ENCODE measurements around the gene ARHGAP15.

The ARHGAP15 gene

DNA sequence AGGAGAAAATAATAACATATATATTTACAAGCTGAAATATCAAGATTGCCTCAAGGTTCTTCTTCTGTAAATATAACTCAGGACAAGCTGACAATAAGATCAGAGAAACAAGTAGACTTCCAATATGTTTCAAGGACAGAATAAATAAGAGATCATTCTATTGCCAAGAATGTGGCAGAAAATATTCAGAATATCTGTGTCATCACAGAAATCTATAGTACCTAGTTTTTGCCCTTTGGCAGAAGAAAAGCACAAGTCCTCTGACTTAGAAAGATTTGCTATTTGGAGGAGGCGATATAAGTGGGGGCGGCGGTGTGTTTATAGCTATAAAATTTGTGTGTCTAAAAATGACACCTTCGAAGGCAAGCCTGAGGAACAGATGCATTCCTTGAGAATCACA, 34.3 kb downstream of the ARHGAP15 start:
- no peak overlapping the region for H3K4me2 ChIP-seq (ENCODE audit: low read depth, low read length, poor library complexity, severe bottlenecking)
- 0 out of 2 replicates have a peak, but pooled peaks cover 4% of the 10 kb centered on the region for H4K20me1 ChIP-seq (ENCODE audit: low read depth, low read length)
- no peaks in the 10 kb centered on the region for H3K9me2 ChIP-seq (replicated peaks; ENCODE audit: insufficient read depth, low read length)
- no peak for TF ChIP-seq EZH2phosphoT487 (conservative IDR thresholded peaks at IDR 0.05; ENCODE audit: low read length)
- no peak for TF ChIP-seq CTCF (IDR thresholded peaks at IDR 0.05; ENCODE audit: insufficient read depth, low read length, poor library complexity, severe bottlenecking)
- no peaks in the 10 kb centered on the region for H3K9me3 ChIP-seq (ENCODE audit: insufficient read depth, low read length)
- no peaks in the 10 kb centered on the region for H3F3A ChIP-seq (ENCODE audit: insufficient read depth)
- H3K9ac ChIP-seq (ENCODE audit: low read length): no peak overlapping the region
- no peak overlapping the region for H2AFZ ChIP-seq (ENCODE audit: low read depth, low read length, severe bottlenecking)
- no peak overlapping the region for H3K4me3 ChIP-seq (ENCODE audit: insufficient read depth, low read length, poor library complexity, severe bottlenecking)
- no peaks in the 10 kb centered on the region for H3K27me3 ChIP-seq (ENCODE audit: low read length)
- 0 out of 2 replicates have a peak, but pooled peaks cover 6% of the 10 kb centered on the region for H3K36me3 ChIP-seq (ENCODE audit: low read length)
- H3K79me2 ChIP-seq (ENCODE audit: insufficient read depth, low read length): peaks cover 42% of the 10 kb centered on the region
- no peak overlapping the region for H3K27ac ChIP-seq (ENCODE audit: low read depth, low read length)

DNA sequence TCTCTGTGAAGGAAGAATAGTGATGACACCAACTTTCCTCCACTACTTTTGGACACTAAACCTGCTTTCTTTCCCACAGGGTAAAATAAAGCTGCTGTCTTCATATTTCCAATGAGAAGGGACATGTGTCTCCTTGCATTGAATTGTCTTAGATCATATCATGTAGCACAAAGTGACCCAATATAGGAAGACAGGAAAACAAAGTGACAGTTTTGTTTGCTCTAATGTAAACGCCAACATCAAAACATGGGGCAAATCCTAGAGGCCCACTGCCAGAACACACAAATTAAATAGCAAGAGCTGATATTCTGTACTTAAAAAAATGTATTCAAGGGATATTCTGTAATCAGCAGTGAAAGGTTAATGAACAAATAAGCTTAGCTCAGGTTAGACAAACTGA, 36.1 kb downstream of the ARHGAP15 start:
- Histone ChIP-seq H3K27ac (ENCODE audit: low read depth, low read length) (no peak overlapping the region), H3K79me2 (ENCODE audit: insufficient read depth, low read length) (peaks cover 32% of the 10 kb centered on the region), H3F3A (ENCODE audit: insufficient read depth) (no peaks in the 10 kb centered on the region), H3K9me2 (replicated peaks; ENCODE audit: insufficient read depth, low read length) (no peaks in the 10 kb centered on the region), H2AFZ (ENCODE audit: low read depth, low read length, severe bottlenecking) (no peak overlapping the region), H3K36me3 (ENCODE audit: low read length) (0 out of 2 replicates have a peak, but pooled peaks cover 6% of the 10 kb centered on the region), H3K9me3 (ENCODE audit: insufficient read depth, low read length) (no peaks in the 10 kb centered on the region), H3K4me2 (ENCODE audit: low read depth, low read length, poor library complexity, severe bottlenecking) (no peak overlapping the region), H3K4me3 (ENCODE audit: insufficient read depth, low read length, poor library complexity, severe bottlenecking) (no peak overlapping the region), H4K20me1 (ENCODE audit: low read depth, low read length) (peaks cover 4% of the 10 kb centered on the region; the same call in 1 of the 2 replicates), H3K27me3 (ENCODE audit: low read length) (no peaks in the 10 kb centered on the region), H3K9ac (ENCODE audit: low read length) (no peak overlapping the region)
- TF ChIP-seq EZH2phosphoT487 (conservative IDR thresholded peaks at IDR 0.05; ENCODE audit: low read length): no peak
- no peak for TF ChIP-seq CTCF (IDR thresholded peaks at IDR 0.05; ENCODE audit: insufficient read depth, low read length, poor library complexity, severe bottlenecking)

GRCh38 chr2:143169105-143169504, 39.9 kb downstream of the ARHGAP15 start:
- Histone ChIP-seq H3K36me3 (ENCODE audit: low read length) (0 out of 2 replicates have a peak, but pooled peaks cover 6% of the 10 kb centered on the region), H3K9me2 (replicated peaks; ENCODE audit: insufficient read depth, low read length) (no peaks in the 10 kb centered on the region), H2AFZ (ENCODE audit: low read depth, low read length, severe bottlenecking) (no peak overlapping the region), H3K9ac (ENCODE audit: low read length) (no peak overlapping the region), H3K4me3 (ENCODE audit: insufficient read depth, low read length, poor library complexity, severe bottlenecking) (no peak overlapping the region), H3K79me2 (ENCODE audit: insufficient read depth, low read length) (peaks cover 17% of the 10 kb centered on the region; the same call in 1 of the 2 replicates), H3K27ac (ENCODE audit: low read depth, low read length) (no peak overlapping the region), H3F3A (ENCODE audit: insufficient read depth) (0 out of 2 replicates have a peak, but pooled peaks cover 2% of the 10 kb centered on the region), H4K20me1 (ENCODE audit: low read depth, low read length) (peaks cover 4% of the 10 kb centered on the region; the same call in 1 of the 2 replicates), H3K27me3 (ENCODE audit: low read length) (no peaks in the 10 kb centered on the region), H3K9me3 (ENCODE audit: insufficient read depth, low read length) (no peaks in the 10 kb centered on the region), H3K4me2 (ENCODE audit: low read depth, low read length, poor library complexity, severe bottlenecking) (no peak overlapping the region)
- no peak for TF ChIP-seq CTCF (IDR thresholded peaks at IDR 0.05; ENCODE audit: insufficient read depth, low read length, poor library complexity, severe bottlenecking)
- no peak for TF ChIP-seq EZH2phosphoT487 (conservative IDR thresholded peaks at IDR 0.05; ENCODE audit: low read length)

Data from SU-DHL-6 (cell line).